HG02763 (cell line): Measurements from ENCODE around the gene ZNF391.
"Not testable (repeated sequence)": the region's sequence is repeated elsewhere in the genome, so short reads cannot be mapped to it uniquely, and the experiment has no call there.

Source experiments
- ATAC-seq: cut with Tn5 transposase; IDR thresholded peaks from one replicate; pipeline ENCODE4 v1.9.1; 2021; ENCODE audit warnings: mild to moderate bottlenecking, moderate library complexity; ENCODE audit not compliant: unreplicated experiment

The ZNF391 gene

GRCh38 chr6:27419363-27419762 lies 30.8 kb downstream of the ZNF391 start:
- ATAC-seq = no peak

DNA sequence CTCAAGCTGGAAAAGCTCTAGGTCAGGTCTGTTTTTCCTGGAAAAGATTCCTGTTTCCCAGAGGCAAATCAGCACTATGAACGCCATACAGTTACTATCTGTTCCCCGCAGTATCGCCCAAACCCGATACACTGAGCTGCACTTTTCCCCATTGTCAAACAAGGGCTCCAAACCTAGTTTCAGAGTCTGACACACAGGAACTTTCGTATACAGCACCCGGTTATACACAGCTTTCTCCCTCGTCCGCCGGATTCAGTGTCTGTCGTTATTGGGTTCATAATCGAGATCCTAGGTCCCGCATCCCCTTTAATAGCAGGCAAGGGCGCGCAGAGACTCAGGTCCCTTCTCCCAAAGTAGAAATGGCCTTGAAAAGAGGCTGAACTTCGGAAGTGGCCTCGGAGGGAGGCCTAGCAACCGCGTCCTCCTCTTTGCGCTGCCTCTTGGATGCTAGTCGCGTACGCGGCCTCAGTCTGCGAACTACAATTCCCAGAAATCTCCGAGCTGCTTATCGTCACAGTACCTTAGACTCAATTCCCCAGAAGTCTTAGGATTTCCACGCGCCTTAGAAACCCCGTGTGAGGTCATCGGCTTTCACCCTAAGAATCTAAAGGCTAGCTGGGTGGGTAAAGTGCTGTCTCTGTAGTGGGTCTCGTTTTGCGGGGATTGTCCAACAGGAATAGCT lies 34.2 kb downstream of the ZNF391 start:
- no peak for ATAC-seq

DNA sequence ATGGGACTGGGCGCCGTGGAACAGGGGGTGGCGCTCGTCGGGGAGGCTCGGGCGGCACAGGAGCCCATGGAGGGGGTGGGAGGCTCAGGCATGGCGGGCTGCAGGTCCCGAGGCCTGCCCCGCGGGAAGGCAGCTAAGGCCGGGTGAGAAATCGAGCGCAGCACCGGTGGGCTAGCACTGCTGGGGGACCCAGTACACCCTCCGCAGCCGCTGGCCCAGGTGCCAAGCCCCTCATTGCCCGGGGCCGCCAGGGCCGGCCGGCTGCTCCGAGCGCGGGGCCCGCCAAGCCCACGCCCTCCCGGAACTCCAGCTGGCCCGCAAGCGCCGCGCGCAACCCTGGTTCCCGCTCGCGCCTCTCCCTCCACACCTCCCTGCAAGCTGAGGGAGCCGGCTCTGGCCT lies 36.3 kb downstream of the ZNF391 start:
- ATAC-seq = not testable (repeated sequence)

- ATAC-seq = no peak
Measured at GRCh38 chr6:27426045-27426620, 37.6 kb downstream of the ZNF391 start.

- no peak for ATAC-seq
Measured at GRCh38 chr6:27428502-27428901, 39.9 kb downstream of the ZNF391 start.

DNA sequence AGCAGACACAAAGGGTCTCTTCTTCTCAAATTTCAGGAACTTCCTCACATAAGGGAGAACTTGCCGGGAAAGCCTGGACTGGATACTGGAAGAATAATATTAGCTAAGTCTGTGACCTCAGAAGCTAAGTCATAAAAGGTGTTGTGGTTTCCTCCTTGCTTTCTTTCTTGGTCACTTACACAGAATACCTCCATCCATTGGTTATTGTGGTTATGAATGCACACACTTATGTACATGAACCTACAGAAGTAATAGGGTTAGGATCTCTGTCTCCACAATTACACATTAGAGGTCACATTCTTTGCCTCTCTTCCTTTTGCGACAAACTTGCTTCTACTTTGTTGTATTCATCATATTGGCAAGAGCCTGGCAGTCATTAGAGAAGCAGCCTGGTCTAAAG lies 40.4 kb downstream of the ZNF391 start:
- ATAC-seq = no peak

DNA sequence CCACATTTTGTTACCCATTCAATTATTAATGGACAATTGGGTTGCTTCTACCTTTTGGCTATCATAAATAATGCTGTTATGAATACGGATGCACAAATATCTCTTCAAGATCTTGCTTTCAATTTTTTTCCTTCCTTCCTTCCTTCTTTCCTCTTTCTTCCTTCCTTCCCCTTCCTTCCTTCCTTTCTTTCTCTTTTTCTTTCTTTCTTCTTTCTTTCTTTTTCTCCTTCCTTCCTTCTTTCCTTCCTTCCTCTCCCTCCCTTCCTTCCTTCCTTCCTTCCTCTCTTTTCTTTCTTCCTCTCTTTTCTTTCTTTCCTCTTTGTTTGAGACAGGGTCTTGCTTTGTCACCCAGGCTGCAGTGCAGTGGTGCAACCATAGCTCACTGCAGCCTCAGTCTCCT lies 45.2 kb downstream of the ZNF391 start:
- no peak for ATAC-seq

GRCh38 chr6:27439371-27439770 lies 50.8 kb downstream of the ZNF391 start:
- ATAC-seq = no peak

DNA sequence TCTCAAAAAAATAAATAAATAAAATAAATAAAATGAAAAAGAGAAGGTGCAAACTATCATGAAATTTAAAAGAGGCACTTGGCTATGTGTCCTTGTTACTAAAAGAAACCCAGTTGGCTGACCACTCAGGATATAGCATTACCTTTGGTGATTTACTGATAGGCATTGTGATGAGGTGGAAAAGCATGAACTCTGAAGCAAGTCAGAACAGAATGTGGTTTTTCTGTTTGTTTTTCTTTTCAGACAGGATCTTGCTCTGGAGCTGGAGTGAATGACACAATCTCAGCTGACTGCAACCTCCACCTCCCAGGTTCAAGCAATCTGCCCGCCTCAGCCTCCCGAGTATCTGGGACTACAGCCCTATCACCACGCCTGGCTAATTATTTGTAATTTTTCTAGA lies 52.4 kb downstream of the ZNF391 start:
- no peak for ATAC-seq

GRCh38 chr6:27442932-27443331 lies 54.4 kb downstream of the ZNF391 start:
- no peak for ATAC-seq

- ATAC-seq = no peak
Measured at GRCh38 chr6:27448456-27448855, 59.9 kb downstream of the ZNF391 start.

- ATAC-seq = no peak
Measured at GRCh38 chr6:27451660-27452390, 63.3 kb downstream of the ZNF391 start.

- no peak for ATAC-seq
Measured at GRCh38 chr6:27452496-27452897, 63.9 kb downstream of the ZNF391 start.
